ENCODE data around the gene ADRB2.

ADRB2 gene

DNA sequence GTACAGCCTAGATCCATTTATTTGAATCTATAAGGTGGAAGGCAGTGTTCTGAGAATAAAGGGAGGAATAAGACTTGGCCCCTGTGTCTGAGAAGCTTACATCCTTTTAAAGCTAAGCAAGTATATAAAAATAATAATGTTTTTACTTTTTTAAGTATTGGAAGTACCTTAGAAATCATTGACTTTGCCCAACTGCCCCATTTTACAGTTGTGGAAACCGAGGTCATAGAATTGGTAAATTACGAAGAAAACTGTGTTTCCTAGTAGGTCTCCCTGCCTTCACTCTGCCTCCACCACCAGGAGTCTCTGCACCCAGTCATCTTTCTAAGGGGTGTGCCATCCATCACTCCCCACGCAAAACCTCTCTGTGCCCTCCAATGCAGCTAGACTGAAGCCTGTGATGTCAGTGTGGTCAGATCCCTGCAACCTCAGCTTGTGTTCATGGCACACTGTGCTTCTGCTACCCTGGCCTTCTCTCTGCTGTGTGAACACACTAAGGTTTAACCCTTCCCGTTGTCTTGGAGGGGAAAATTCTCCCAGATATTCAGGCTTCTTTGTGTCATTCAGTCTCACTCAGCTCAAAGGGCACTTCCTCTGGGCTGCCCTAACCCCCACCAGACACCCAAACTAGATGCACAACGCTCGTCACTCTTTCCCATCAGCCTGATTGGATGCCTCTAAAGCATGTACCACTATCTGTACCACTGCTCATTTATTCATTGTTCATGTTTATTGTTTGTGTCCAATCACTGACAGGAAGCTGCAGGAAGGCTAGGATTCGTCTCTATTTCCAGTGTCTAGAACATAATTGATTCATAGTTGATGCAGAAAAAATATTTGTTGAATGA, 18.2 kb downstream of the ADRB2 start:
- no peak overlapping the region for H3K4me3 ChIP-seq (ENCODE audit: low read depth, low read length)
- DNase-seq (ENCODE audit: low read depth), result no peak
- TF ChIP-seq, protein P1, sequence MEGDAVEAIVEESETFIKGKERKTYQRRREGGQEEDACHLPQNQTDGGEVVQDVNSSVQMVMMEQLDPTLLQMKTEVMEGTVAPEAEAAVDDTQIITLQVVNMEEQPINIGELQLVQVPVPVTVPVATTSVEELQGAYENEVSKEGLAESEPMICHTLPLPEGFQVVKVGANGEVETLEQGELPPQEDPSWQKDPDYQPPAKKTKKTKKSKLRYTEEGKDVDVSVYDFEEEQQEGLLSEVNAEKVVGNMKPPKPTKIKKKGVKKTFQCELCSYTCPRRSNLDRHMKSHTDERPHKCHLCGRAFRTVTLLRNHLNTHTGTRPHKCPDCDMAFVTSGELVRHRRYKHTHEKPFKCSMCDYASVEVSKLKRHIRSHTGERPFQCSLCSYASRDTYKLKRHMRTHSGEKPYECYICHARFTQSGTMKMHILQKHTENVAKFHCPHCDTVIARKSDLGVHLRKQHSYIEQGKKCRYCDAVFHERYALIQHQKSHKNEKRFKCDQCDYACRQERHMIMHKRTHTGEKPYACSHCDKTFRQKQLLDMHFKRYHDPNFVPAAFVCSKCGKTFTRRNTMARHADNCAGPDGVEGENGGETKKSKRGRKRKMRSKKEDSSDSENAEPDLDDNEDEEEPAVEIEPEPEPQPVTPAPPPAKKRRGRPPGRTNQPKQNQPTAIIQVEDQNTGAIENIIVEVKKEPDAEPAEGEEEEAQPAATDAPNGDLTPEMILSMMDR (conservative IDR thresholded peaks at IDR 0.05; ENCODE audit: low read depth, low read length), result no peak

DNA sequence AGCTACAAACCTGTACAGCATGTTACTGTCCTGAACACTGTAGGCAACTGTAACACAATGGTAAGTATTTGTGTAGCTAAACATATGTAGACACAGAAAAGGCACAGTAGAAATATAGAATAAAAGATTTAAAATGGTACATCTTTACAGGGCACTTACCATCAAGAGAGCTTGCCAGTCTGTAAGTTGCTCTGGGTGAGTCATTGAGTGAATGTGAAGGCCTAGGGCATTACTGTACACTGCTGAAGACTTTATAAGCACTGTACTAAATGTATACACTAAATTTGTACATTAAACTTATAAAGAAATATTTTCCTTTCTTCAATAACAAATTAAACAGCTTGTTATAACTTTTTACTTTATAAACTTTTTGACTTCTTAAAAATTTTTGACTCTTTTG, 20.5 kb downstream of the ADRB2 start:
- no peak for DNase-seq (ENCODE audit: low read depth)
- no peak overlapping the region for H3K4me3 ChIP-seq (ENCODE audit: low read depth, low read length)
- TF ChIP-seq, protein P1 (conservative IDR thresholded peaks at IDR 0.05; ENCODE audit: low read depth, low read length), result no peak

DNA sequence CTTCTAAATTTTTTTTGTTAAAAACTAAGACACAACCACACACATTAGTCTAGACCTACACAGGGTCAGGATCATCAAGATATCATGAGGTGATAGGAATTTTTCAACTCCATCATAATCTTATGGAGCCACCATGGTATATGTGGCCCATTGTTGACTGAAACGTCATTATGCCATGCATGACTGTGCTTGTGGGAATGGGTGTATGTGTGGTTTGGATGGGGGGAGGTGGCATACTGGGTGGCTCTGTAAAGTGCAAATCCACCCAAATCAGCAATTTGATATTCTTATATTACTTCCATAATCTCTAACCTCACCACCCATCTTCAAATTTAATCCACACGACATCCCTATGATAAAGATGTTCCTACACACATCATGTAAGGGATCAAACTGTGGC, 21.0 kb downstream of the ADRB2 start:
- TF ChIP-seq, protein P1 (conservative IDR thresholded peaks at IDR 0.05; ENCODE audit: low read depth, low read length), result no peak

DNA sequence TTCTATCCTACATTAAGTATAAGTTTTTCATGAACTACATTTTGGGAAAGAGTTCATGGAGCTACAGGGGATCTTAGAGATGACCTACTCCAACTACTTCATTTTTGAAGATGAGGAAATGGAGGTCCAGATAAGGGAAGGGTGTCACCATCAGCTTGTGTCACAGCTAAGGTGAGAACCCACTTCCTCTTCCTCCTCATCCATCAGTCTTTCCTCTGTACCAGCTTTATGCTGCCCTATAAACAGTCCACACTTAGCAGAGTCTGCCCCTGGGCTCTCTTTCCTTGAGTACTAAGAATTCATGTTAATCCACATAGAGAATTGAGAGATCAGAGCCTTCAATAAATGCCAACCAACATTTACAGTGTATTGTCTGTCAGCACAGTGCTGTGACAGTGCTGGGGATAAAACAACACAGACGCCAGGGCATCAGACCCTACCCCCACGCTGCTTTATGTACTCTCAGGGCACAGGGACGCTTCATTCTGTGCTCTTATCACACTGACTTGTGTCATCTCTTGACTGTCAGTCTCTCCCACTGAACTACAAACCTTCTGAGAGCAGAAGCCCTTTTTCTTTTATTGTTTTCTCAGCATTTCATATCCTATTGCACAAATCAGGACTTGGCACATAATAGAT, 22.1 kb downstream of the ADRB2 start:
- TF ChIP-seq, protein P1 (conservative IDR thresholded peaks at IDR 0.05; ENCODE audit: low read depth, low read length), result no peak
- no peak overlapping the region for H3K4me3 ChIP-seq (ENCODE audit: low read depth, low read length)
- no peak for DNase-seq (ENCODE audit: low read depth)

More for the DNA sequence above, 21.0 kb downstream of the ADRB2 start:
- no peak overlapping the region for H3K4me3 ChIP-seq (ENCODE audit: low read depth, low read length)
- DNase-seq (ENCODE audit: low read depth), result no peak

DNA sequence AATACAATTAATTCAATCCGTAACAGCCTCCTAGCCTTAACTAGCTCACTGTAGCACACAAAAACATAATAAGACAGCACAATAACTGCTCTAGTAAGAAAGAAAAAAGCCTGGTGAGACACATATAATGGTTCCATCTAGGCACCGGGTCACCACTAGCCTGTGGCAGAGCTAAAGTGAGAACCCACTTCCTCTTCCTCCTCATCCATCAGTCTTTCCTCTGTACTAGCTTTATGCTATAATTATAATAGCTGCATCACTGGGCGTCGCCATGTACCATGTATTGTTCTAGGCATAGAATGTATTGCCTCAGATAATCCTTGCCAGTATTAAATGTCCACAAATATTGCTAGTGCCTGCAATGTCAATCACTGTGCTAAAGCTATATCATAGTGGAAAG, 23.1 kb downstream of the ADRB2 start:
- no peak for DNase-seq (ENCODE audit: low read depth)
- H3K4me3 ChIP-seq (ENCODE audit: low read depth, low read length), result no peak overlapping the region

DNA sequence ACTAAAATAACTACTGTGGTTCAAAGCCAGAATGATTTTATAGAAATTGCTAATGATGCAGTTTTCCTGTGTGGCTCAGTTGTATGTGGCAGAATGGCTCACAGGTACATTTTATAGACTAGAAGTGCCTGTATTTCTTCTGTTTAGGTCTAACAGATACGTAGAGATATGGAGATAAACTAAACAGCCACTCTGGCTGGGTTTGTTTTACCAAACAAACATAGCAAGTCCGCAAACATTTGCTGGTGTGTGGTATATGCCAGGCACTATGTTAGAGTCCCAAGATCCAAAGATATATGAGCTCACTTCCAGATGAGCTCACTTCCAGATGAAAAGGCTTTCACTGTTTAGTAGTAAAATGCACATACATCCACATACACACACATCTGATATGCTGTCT, 24.4 kb downstream of the ADRB2 start:
- H3K4me3 ChIP-seq (ENCODE audit: low read depth, low read length), result no peak overlapping the region
- TF ChIP-seq, protein P1 (conservative IDR thresholded peaks at IDR 0.05; ENCODE audit: low read depth, low read length), result no peak

More for the DNA sequence above, 23.1 kb downstream of the ADRB2 start:
- TF ChIP-seq, protein P1 (conservative IDR thresholded peaks at IDR 0.05; ENCODE audit: low read depth, low read length), result no peak

More for the DNA sequence above, 24.4 kb downstream of the ADRB2 start:
- DNase-seq (ENCODE audit: low read depth), result no peak
